ENCODE data around the gene C7orf25. TPM values are rescaled to one million over a fixed set of nuclear protein-coding genes. Genes with fewer than 3 reads are reported as not detected.

The C7orf25 gene
- total and polyA plus RNA-seq, 8 donors: 0.58 to 31.7 (median 2.4) TPM; not detected in 1

DNA sequence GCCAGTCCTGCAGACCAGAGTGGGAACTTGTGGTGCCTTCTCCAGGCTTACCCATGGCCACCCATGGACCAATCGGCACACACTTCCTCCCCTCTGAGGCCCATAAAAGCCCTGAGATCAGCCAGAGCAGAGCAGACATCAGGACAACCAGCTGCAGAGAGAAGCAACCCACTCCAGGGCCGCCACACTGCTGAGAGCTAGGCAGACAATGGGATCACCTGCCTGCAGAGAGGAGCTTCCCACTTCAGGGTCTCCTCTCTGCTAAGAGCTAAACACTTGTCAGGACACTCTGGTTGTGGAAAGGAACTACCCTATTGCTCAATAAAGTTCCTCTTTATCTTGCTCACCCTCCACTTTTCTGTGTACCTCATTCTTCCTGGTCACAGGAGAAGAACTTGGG is 34.0 kb downstream of the C7orf25 start:
- Histone ChIP-seq H3K9me3 (no peaks in the 10 kb centered on the region), H3K27me3 (no peaks in the 10 kb centered on the region), H3K27ac (no peak overlapping the region), H3K4me1 (no peaks in the 10 kb centered on the region), H3K4me3 (no peak overlapping the region), H3K36me3 (no peaks in the 10 kb centered on the region)
- TF ChIP-seq POLR2AphosphoS5 (IDR thresholded peaks at IDR 0.05) (no peak), EP300 (IDR thresholded peaks at IDR 0.05) (no peak), POLR2A (IDR thresholded peaks at IDR 0.05) (no peak)
- TF ChIP-seq, protein P1, sequence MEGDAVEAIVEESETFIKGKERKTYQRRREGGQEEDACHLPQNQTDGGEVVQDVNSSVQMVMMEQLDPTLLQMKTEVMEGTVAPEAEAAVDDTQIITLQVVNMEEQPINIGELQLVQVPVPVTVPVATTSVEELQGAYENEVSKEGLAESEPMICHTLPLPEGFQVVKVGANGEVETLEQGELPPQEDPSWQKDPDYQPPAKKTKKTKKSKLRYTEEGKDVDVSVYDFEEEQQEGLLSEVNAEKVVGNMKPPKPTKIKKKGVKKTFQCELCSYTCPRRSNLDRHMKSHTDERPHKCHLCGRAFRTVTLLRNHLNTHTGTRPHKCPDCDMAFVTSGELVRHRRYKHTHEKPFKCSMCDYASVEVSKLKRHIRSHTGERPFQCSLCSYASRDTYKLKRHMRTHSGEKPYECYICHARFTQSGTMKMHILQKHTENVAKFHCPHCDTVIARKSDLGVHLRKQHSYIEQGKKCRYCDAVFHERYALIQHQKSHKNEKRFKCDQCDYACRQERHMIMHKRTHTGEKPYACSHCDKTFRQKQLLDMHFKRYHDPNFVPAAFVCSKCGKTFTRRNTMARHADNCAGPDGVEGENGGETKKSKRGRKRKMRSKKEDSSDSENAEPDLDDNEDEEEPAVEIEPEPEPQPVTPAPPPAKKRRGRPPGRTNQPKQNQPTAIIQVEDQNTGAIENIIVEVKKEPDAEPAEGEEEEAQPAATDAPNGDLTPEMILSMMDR (IDR thresholded peaks at IDR 0.05): no peak
- 63 to 89% (median 82%) methylated on average over 1 to 2 of the region's 2 CpGs for WGBS, 5 donors
- no peak for DNase-seq
- intact Hi-C loops (cut with DNase I; ENCODE audit: low total_unique reads): no loop called here

DNA sequence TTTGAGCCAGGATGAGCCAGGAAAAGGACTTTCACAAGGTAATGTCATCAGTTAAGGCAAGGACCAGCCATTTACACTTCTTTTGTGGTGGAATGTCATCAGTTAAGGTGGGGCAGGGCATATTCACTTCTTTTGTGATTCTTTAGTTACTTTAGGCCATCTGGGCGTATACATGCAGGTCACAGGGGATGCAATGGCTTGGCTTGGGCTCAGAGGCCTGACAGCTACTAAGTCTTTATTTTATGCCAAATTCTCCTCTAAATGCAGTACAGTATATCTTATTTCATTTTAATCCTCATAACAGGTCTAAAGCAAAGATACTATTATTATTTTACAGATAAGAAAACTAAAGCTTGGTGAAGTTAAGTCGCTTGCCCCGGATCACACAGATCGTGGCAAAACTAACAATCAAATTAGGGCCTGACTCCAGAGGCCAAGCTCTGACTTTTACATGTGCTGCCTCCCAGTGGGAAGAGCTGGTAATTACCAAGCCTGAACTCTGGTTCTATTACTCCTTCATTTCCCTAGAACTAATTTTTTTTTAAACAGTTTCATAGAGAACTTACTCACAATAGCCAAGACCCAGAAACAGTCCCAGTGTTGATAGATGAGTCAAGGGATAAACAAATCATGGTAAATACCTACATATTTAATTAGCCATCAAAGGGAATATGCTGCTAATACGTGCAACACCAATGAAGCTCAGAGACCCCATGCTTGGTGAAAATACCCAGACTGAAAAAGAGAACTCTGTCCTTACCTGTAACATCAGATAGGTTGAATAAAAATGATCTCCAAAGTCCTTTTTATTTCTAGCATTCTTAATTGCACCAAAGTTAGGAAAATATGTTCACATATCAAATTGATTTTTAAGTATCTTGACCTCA is 35.4 kb downstream of the C7orf25 start:
- H3K9me3 ChIP-seq: no peaks in the 10 kb centered on the region
- TF ChIP-seq, protein P1 (IDR thresholded peaks at IDR 0.05): peak in 5 of 7 experiments; percentile 60 to 81 (median 72)
- TF ChIP-seq POLR2A (IDR thresholded peaks at IDR 0.05): no peak
- H3K36me3 ChIP-seq: no peaks in the 10 kb centered on the region
- no peak overlapping the region for H3K27ac ChIP-seq
- intact Hi-C loops (cut with DNase I; ENCODE audit: low total_unique reads): no loop called here
- H3K4me1 ChIP-seq: no peaks in the 10 kb centered on the region
- H3K27me3 ChIP-seq: no peaks in the 10 kb centered on the region
- peak; percentile 63 to 77 for DNase-seq
- no peak overlapping the region for H3K4me3 ChIP-seq
- whole genome bisulfite sequencing, 5 donors: 27 to 37% (median 32%) methylated on average over 5 of the region's 5 CpGs

DNA sequence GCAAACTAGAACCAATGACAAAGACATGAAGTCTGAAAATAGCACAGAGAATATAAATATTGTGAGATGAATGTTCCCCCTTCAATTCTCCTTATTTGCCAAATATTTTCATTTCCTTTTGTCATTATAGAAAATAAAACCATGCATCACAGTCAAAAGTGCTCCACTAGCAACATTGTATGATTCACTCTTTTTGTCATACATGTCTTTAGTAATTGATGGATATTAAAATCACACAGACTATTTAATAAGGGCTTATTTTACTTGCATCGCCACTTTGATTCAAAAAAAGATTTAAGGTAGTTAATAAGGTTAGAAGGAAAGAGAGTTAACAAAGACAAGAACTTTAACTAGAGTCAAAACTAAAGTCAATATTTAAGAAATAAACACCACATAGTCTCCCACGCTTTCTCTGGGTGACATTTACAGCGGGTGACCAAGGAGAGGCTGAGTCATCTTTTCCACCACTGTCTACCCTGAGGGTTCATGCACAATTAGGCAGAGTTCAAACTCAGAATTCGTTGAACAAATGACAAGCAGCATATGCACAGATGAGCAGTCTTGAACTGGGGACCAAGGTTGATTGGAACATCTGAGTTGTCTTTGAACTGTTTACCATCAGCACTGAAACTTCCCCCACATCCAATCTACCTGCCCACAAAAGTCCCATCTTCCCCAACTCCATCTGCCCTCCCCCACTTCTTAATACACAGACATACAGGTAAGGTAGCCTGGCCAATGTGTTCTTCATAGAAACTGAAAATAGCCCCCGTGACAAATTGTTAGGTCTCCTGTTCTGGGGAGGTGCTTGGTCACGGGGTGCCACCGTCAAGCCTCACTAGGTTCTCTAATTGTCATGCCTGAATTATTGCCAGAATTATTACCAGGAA is 42.5 kb downstream of the C7orf25 start:
- Histone ChIP-seq H3K9me3 (peaks cover 0 to 20% (median 4%) of the 10 kb centered on the region in 4 donors), H3K4me3 (no peak overlapping the region), H3K36me3 (no peaks in the 10 kb centered on the region), H3K27ac (peak overlapping the region in 1 of 5 donors; percentile 10), H3K27me3 (no peaks in the 10 kb centered on the region), H3K4me1 (peaks cover 0 to 10% (median 5%) of the 10 kb centered on the region in 4 donors)
- WGBS, 5 donors: 44 to 51% (median 50%) methylated on average over 7 of the region's 7 CpGs
- intact Hi-C loops (cut with DNase I; ENCODE audit: low total_unique reads): no loop called here
- DNase-seq: no peak
- TF ChIP-seq EP300 (IDR thresholded peaks at IDR 0.05) (no peak), POLR2AphosphoS5 (IDR thresholded peaks at IDR 0.05) (peak in 1 of 3 donors; percentile 36)

DNA sequence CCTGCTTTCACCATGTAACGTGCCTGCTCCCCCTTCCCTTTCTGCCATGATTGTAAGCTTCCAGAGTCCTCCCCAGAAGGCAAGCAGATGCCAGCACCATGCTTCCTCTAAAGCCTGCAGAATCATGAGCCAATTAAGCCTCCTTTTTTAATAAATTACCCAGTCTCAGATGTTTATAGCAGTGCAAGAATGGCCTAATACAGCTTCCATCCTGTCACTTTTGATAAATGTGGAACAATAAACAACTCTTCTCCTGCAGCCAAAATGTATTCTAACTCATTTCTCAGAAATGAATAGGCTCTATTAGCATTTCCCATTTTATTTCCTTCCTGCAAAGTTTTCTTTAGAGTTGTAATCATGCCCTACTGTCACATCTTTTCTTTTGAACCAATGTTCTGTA is 43.4 kb downstream of the C7orf25 start:
- H3K27ac ChIP-seq: peak overlapping the region in 1 of 5 donors; percentile 10
- no peaks in the 10 kb centered on the region for H3K36me3 ChIP-seq
- WGBS, 5 donors: 45 to 92% (median 62%) methylated on average over 1 of the region's 1 CpG
- peak in 1 of 2 donors; percentile 28 for DNase-seq
- intact Hi-C loops (cut with DNase I; ENCODE audit: low total_unique reads): no loop called here
- H3K9me3 ChIP-seq: peaks cover 0 to 22% (median 4%) of the 10 kb centered on the region in 4 donors
- no peak for TF ChIP-seq EP300 (IDR thresholded peaks at IDR 0.05)
- TF ChIP-seq POLR2A (IDR thresholded peaks at IDR 0.05): no peak
- TF ChIP-seq POLR2AphosphoS5 (IDR thresholded peaks at IDR 0.05): no peak
- TF ChIP-seq, protein P1 (IDR thresholded peaks at IDR 0.05): no peak
- H3K27me3 ChIP-seq: no peaks in the 10 kb centered on the region
- H3K4me1 ChIP-seq: peaks cover 0 to 10% (median 5%) of the 10 kb centered on the region in 4 donors
- no peak overlapping the region for H3K4me3 ChIP-seq

Other genes starting within 250 kb of the C7orf25 start
- gene PSMA2, start 20.1 kb upstream of the C7orf25 start, total RNA-seq: 100 to 1,000 TPM in 2 of 5 donors, 10 to 100 TPM in 2, 1 to 10 TPM in 1; 9.4 to 278 (median 65.4) TPM
- gene PSMA2, start 20.1 kb upstream of the C7orf25 start, polyA plus RNA-seq: 100 to 1,000 TPM; 143 to 152 (median 145) TPM
- 100 to 1,000 TPM in 1 of 5 donors, 10 to 100 TPM in 4; 15.9 to 158 (median 58.6) TPM for gene MRPL32, start 20.3 kb upstream of the C7orf25 start, total RNA-seq
- 10 to 100 TPM; 60.5 to 76.8 (median 76.8) TPM for gene MRPL32, start 20.3 kb upstream of the C7orf25 start, polyA plus RNA-seq
- 10 to 100 TPM in 1 of 5 donors, 1 to 10 TPM in 2, under 1 TPM in 2; 0.29 to 11.1 (median 1.3) TPM for gene HECW1, start 200.6 kb upstream of the C7orf25 start, total RNA-seq
- 1 to 10 TPM in 2 of 3 donors, not detected in 1; 1.5 to 1.6 TPM for gene HECW1, start 200.6 kb upstream of the C7orf25 start, polyA plus RNA-seq